Right lobe of liver (tissue), 6 donors: ENCODE measurements around the gene SLC25A12. TPM values are rescaled to one million over a fixed set of nuclear protein-coding genes. Genes with fewer than 3 reads are reported as not detected.

Experiments
- ATAC-seq, 4 donors: fragments of 200-7000 bp; cut with Tn5 transposase; one replicate each; pipeline ENCODE4 v1.9.1; 2020; ENCODE audit warnings: mild to moderate bottlenecking in 4 of 4, moderate library complexity in 4 of 4
- DNase-seq, 3 donors: peaks; one replicate each; pipeline ENCODE4 v3.0.0-alpha.2; 2020
- H3K27ac ChIP-seq, 3 donors: fragments of 200-600 bp; one replicate each; pipeline ENCODE4 v1.8.0; 2022
- H3K27me3 ChIP-seq, 2 donors: fragments of 200-600 bp; one replicate each; pipeline ENCODE4 v1.8.0; 2022
- H3K36me3 ChIP-seq, 4 donors: fragments of 200-600 bp; sonication (generic) in 1 of 4; one replicate each; pipeline versions ENCODE4 v1.5.1 to v1.8.0; 2017 to 2022; ENCODE audit warnings: control low read depth in 1 of 4
- H3K4me1 ChIP-seq, 4 donors: fragments of 200-600 bp; sonication (generic) in 1 of 4; one replicate each; pipeline versions ENCODE4 v1.5.1 to v1.8.0; 2017 to 2022; ENCODE audit warnings: control low read depth in 1 of 4
- H3K4me3 ChIP-seq, 3 donors: fragments of 200-600 bp; one replicate each; pipeline ENCODE4 v1.8.0; 2022
- H3K9me3 ChIP-seq, 4 donors: fragments of 200-600 bp; sonication (generic) in 1 of 4; one replicate each; pipeline versions ENCODE4 v1.5.1 to v1.8.0; 2017 to 2022; ENCODE audit warnings: control low read depth in 1 of 4
- CTCF ChIP-seq, 4 donors: fragments of 200-600 bp in 3 of 4; fragments of 450-650 bp in 1 of 4; IDR thresholded peaks; one replicate each; pipeline versions ENCODE4 v1.5.1 to v1.8.0; 2016 to 2022; ENCODE audit warnings: antibody characterized with exemption in 4 of 4, mild to moderate bottlenecking in 2 of 4
- POLR2A ChIP-seq: fragments of 450-650 bp; IDR thresholded peaks from one replicate; pipeline ENCODE4 v1.6.1; 2017; ENCODE audit warnings: antibody characterized with exemption, mild to moderate bottlenecking
- WGBS: methylation state at CpG from one replicate; pipeline ENCODE4 v1.1.6; 2018; ENCODE audit warnings: low coverage, low lambda C conversion rate; ENCODE audit not compliant: insufficient coverage; ENCODE audit errors: missing lambda C conversion rate; 5-methylcytosine and 5-hydroxymethylcytosine counted together
- intact Hi-C, 2 donors: fragments of 100-400 bp; cut with DNase I; formaldehyde crosslinking; loops; one replicate each; pipeline versions ENCODE4 v1.11.2 to v1.14.1; 2022
- total RNA-seq, 6 experiments: library from RNA; depleted of rRNA in 2 of 6; stranded (reverse); fragments of >200 nt in 2 of 6; fragmentation: NEBNext Ultra II Directional in 3 of 6; extraction: Animal tissue kit (Norgen Biotek cat#: 25700) in 3 of 6; gene quantifications; one replicate each; pipeline versions ENCODE4 v1.1.0 to v1.2.4, GENCODE V29; 2016 to 2023
- donor health status: DM: no; HTN: yes; CAD: no.
- donor health status: DM: no; HTN: no; CAD: no.
- donor health status: DM: no; HTN: no; CAD: no.
- donor health status: DM: no; HTN: yes; CAD: no.
- donor health status: DM: no; HTN: yes; CAD: no.

SLC25A12 gene
- total RNA-seq, 6 experiments from 2014 or later, result 0.74 to 1.6 (median 1.1) TPM

DNA sequence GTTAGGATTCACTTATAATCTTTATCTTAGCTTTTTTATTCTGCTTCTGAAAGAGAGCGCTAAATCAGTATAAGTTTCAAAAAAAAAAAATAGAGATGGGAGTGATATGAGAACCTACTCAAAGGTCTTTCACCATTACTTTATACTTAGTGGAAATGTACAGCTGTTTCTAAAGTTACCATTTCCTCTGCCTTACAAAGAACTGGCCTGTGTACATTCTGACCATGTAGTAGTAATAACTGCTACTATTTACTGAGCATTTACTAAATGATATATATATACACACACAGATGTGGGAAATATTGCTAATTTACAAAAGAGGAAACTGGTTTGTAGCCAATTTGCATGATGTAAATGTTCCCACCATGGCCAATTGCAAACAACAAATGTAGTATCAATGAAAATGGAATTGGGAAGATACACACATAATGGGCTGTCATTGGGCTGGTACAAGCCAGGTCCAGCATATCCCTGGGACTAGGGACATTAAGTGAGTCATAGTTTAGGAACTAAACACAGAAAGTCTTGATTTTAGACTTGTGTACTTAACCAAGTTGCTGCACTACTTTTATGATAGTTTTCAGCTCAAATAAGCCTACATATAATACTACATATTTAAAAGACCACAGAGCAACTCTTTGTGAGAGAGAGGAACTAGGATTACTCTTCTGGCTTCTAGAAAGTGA lies 139.6 kb downstream of the SLC25A12 start:
- whole genome bisulfite sequencing, result 64% methylated on average over 1 of the region's 1 CpG
- peaks cover 0 to 5% (median 0%) of the 10 kb centered on the region in 4 donors for H3K36me3 ChIP-seq
- no peak overlapping the region for H3K4me3 ChIP-seq
- no peak for TF ChIP-seq CTCF (IDR thresholded peaks at IDR 0.05)
- no peak for TF ChIP-seq POLR2A
- no peaks in the 10 kb centered on the region for H3K27me3 ChIP-seq
- ATAC-seq, result peak in 1 of 4 donors; percentile 28
- no peaks in the 10 kb centered on the region for H3K4me1 ChIP-seq
- no peak for DNase-seq
- intact Hi-C loops, result no loop called here
- no peak overlapping the region for H3K27ac ChIP-seq
- H3K9me3 ChIP-seq, result no peaks in the 10 kb centered on the region

GRCh38 chr2:171747371-171747770 lies 146.7 kb downstream of the SLC25A12 start:
- H3K9me3 ChIP-seq, result no peaks in the 10 kb centered on the region
- no peaks in the 10 kb centered on the region for H3K4me1 ChIP-seq
- no peak for TF ChIP-seq CTCF (IDR thresholded peaks at IDR 0.05)
- intact Hi-C loops, result no loop called here
- H3K36me3 ChIP-seq, result peaks cover 0 to 51% (median 10%) of the 10 kb centered on the region in 4 donors
- ATAC-seq, result no peak
- no peak for DNase-seq
- H3K27me3 ChIP-seq, result no peaks in the 10 kb centered on the region
- 94% methylated on average over 3 of the region's 3 CpGs for WGBS
- H3K27ac ChIP-seq, result no peak overlapping the region
- no peak overlapping the region for H3K4me3 ChIP-seq

GRCh38 chr2:171745806-171746205 lies 148.2 kb downstream of the SLC25A12 start:
- H3K36me3 ChIP-seq, result peaks cover 0 to 51% (median 10%) of the 10 kb centered on the region in 4 donors
- no peaks in the 10 kb centered on the region for H3K4me1 ChIP-seq
- no peaks in the 10 kb centered on the region for H3K9me3 ChIP-seq
- ATAC-seq (no peak), DNase-seq (no peak)
- H3K4me3 ChIP-seq, result no peak overlapping the region
- no peak overlapping the region for H3K27ac ChIP-seq
- no peaks in the 10 kb centered on the region for H3K27me3 ChIP-seq
- WGBS, result 92% methylated on average over 4 of the region's 4 CpGs
- intact Hi-C loops, result no loop called here
- TF ChIP-seq CTCF (IDR thresholded peaks at IDR 0.05), result no peak

- H3K4me1 ChIP-seq, result no peaks in the 10 kb centered on the region
- H3K9me3 ChIP-seq, result no peaks in the 10 kb centered on the region
- TF ChIP-seq POLR2A, result no peak
- no peak for TF ChIP-seq CTCF (IDR thresholded peaks at IDR 0.05)
- no peak overlapping the region for H3K4me3 ChIP-seq
- H3K36me3 ChIP-seq, result peaks cover 0 to 51% (median 9%) of the 10 kb centered on the region in 4 donors
- no peaks in the 10 kb centered on the region for H3K27me3 ChIP-seq
- DNase-seq (no peak), ATAC-seq (no peak)
- 60% methylated on average over 1 of the region's 1 CpG for WGBS
- H3K27ac ChIP-seq, result no peak overlapping the region
- intact Hi-C loops, result no loop called here
These were observed 148.9 kb downstream of the SLC25A12 start for GRCh38 chr2:171745141-171745540.
